ENCODE data around the gene PPIL4.
"Not testable (repeated sequence)": the region's sequence is repeated elsewhere in the genome, so short reads cannot be mapped to it uniquely, and the experiment has no call there.

The PPIL4 gene

GRCh38 chr6:149529650-149530049, 16.2 kb downstream of the PPIL4 start:
- no peak for DNase-seq (ENCODE audit: low read depth in 2 of 2)

GRCh38 chr6:149515494-149515893, 30.3 kb downstream of the PPIL4 start:
- no peak for DNase-seq (ENCODE audit: low read depth in 2 of 2)

- no peak for DNase-seq (ENCODE audit: low read depth in 2 of 2)
Observed at GRCh38 chr6:149513915-149514314, 31.9 kb downstream of the PPIL4 start.

GRCh38 chr6:149510793-149511512, 34.9 kb downstream of the PPIL4 start:
- DNase-seq (ENCODE audit: low read depth in 2 of 2): no peak

- peak in 1 of 2 donors; percentile 22 for DNase-seq (ENCODE audit: low read depth in 2 of 2)
Observed at GRCh38 chr6:149508485-149508884, 37.4 kb downstream of the PPIL4 start.

- DNase-seq (ENCODE audit: low read depth in 2 of 2): no peak
Observed at GRCh38 chr6:149503872-149504271, 42.0 kb downstream of the PPIL4 start.

- DNase-seq (ENCODE audit: low read depth in 2 of 2): no peak
Observed at GRCh38 chr6:149503276-149503675, 42.6 kb downstream of the PPIL4 start.

- no peak for DNase-seq (ENCODE audit: low read depth in 2 of 2)
Observed at GRCh38 chr6:149501768-149502167, 44.1 kb downstream of the PPIL4 start.

GRCh38 chr6:149501201-149501600, 44.6 kb downstream of the PPIL4 start:
- no peak for DNase-seq (ENCODE audit: low read depth in 2 of 2)

GRCh38 chr6:149500096-149500495, 45.7 kb downstream of the PPIL4 start:
- DNase-seq (ENCODE audit: low read depth in 2 of 2): no peak

GRCh38 chr6:149499066-149499465, 46.8 kb downstream of the PPIL4 start:
- DNase-seq (ENCODE audit: low read depth in 2 of 2): no peak

- no peak for DNase-seq (ENCODE audit: low read depth in 2 of 2)
Observed at GRCh38 chr6:149497365-149497764, 48.5 kb downstream of the PPIL4 start.

- DNase-seq (ENCODE audit: low read depth in 2 of 2): not testable (repeated sequence)
Observed at GRCh38 chr6:149496597-149496996, 49.2 kb downstream of the PPIL4 start.

- not testable (repeated sequence) for DNase-seq (ENCODE audit: low read depth in 2 of 2)
Observed at GRCh38 chr6:149495349-149496016, 50.4 kb downstream of the PPIL4 start.

GRCh38 chr6:149494810-149495209, 51.0 kb downstream of the PPIL4 start:
- DNase-seq (ENCODE audit: low read depth in 2 of 2): peak in 1 of 2 donors; percentile 34

GRCh38 chr6:149493761-149494320, 52.0 kb downstream of the PPIL4 start:
- no peak for DNase-seq (ENCODE audit: low read depth in 2 of 2)

- no peak for DNase-seq (ENCODE audit: low read depth in 2 of 2)
Observed at GRCh38 chr6:149492798-149493343, 53.0 kb downstream of the PPIL4 start.

- DNase-seq (ENCODE audit: low read depth in 2 of 2): no peak
Observed at GRCh38 chr6:149489967-149490366, 55.9 kb downstream of the PPIL4 start.

- peak in 1 of 2 donors; percentile 28 for DNase-seq (ENCODE audit: low read depth in 2 of 2)
Observed at GRCh38 chr6:149488815-149489214, 57.0 kb downstream of the PPIL4 start.

- no peak for DNase-seq (ENCODE audit: low read depth in 2 of 2)
Observed at GRCh38 chr6:149487316-149487715, 58.5 kb downstream of the PPIL4 start.

- peak; percentile 66 for DNase-seq (ENCODE audit: low read depth in 2 of 2)
Observed at GRCh38 chr6:149484733-149485700, 60.8 kb downstream of the PPIL4 start, which contains the start of gene ZC3H12D. Gene ZC3H12D (minus strand): TSS chr6:149485014. CDS start chr6:149474543, 10,471 bp downstream.
